Uterus (tissue), 4 donors: ENCODE data around the gene AP2B1. TPM values are rescaled to one million over a fixed set of nuclear protein-coding genes. Genes with fewer than 3 reads are reported as not detected.

ENCODE experiments used
- DNase-seq, 2 donors: peaks; one replicate each; pipeline ENCODE4 v3.0.0-alpha.2; 2019 to 2020
- H3K27ac ChIP-seq, 2 donors: fragments of 200-600 bp; sonication (generic); 1 replicate in 1 of 2; 2 replicates in 1 of 2; pipeline ENCODE4 v1.5.1; 2016 to 2018
- H3K27me3 ChIP-seq, 2 donors: fragments of 200-600 bp; sonication (generic); one replicate each; pipeline ENCODE4 v1.5.1; 2018 to 2019; ENCODE audit warnings: control low read depth in 1 of 2
- H3K36me3 ChIP-seq, 2 donors: fragments of 200-600 bp; sonication (generic); one replicate each; pipeline ENCODE4 v1.5.1; 2019; ENCODE audit warnings: control low read depth in 1 of 2
- H3K4me1 ChIP-seq, 2 donors: fragments of 200-600 bp; sonication (generic); one replicate each; pipeline ENCODE4 v1.5.1; 2018 to 2019; ENCODE audit warnings: control low read depth in 1 of 2
- H3K4me3 ChIP-seq, 2 donors: fragments of 200-600 bp; sonication (generic); 1 replicate in 1 of 2; 2 replicates in 1 of 2; pipeline ENCODE4 v1.5.1; 2018 to 2019; ENCODE audit warnings: mild to moderate bottlenecking in 1 of 2
- H3K9me3 ChIP-seq, 2 donors: fragments of 200-600 bp; sonication (generic); one replicate each; pipeline ENCODE4 v1.5.1; 2019; ENCODE audit warnings: control low read depth in 1 of 2
- CTCF ChIP-seq, 4 experiments: fragments of 200-600 bp in 2 of 4; fragments of 450-650 bp in 2 of 4; sonication (generic) in 2 of 4; IDR thresholded peaks; one replicate each; pipeline ENCODE4 v1.5.1; 2016 to 2019; ENCODE audit warnings: antibody characterized with exemption in 4 of 4, mild to moderate bottlenecking in 2 of 4, moderate library complexity in 1 of 4
- POLR2A ChIP-seq, 2 donors: fragments of 450-650 bp; IDR thresholded peaks; one replicate each; pipeline ENCODE4 v1.6.1; 2016; ENCODE audit warnings: antibody characterized with exemption in 2 of 2, mild to moderate bottlenecking in 1 of 2, moderate library complexity in 1 of 2
- intact Hi-C: fragments of 100-400 bp; cut with DNase I; formaldehyde crosslinking; loops from one replicate; pipeline ENCODE4 v1.15.1; 2023; ENCODE audit warnings: low total_unique reads
- total RNA-seq, 4 donors: library from RNA; depleted of rRNA in 3 of 4; stranded (reverse); fragments of >200 nt in 3 of 4; gene quantifications; one replicate each; pipeline versions ENCODE4 v1.1.0 to v1.2.4, GENCODE V29; 2014 to 2023
- donor health status: DM: yes; HTN: yes; CAD: no.

Gene AP2B1
- total RNA-seq, 4 donors from 2014 or later = 40.7 to 124 (median 61.5) TPM

GRCh38 chr17:35717475-35717874, 130.4 kb downstream of the AP2B1 start:
- Histone ChIP-seq H3K4me1 (no peaks in the 10 kb centered on the region), H3K36me3 (no peaks in the 10 kb centered on the region)

GRCh38 chr17:35723735-35724134, 136.6 kb downstream of the AP2B1 start:
- H3K4me1 ChIP-seq = no peaks in the 10 kb centered on the region
- intact Hi-C loops = no loop called here
- no peak overlapping the region for H3K4me3 ChIP-seq

More at GRCh38 chr17:35717475-35717874, 130.4 kb downstream of the AP2B1 start:
- TF ChIP-seq CTCF (IDR thresholded peaks at IDR 0.05) (no peak), POLR2A (IDR thresholded peaks at IDR 0.05) (no peak)
- Histone ChIP-seq H3K4me3 (no peak overlapping the region), H3K9me3 (no peaks in the 10 kb centered on the region), H3K27me3 (no peaks in the 10 kb centered on the region), H3K27ac (peak overlapping the region in 1 of 2 donors; percentile 12)
- no peak for DNase-seq
- intact Hi-C loops = no loop called here

GRCh38 chr17:35725058-35725457, 137.9 kb downstream of the AP2B1 start:
- no peak overlapping the region for H3K27ac ChIP-seq
- no peaks in the 10 kb centered on the region for H3K9me3 ChIP-seq
- H3K36me3 ChIP-seq = no peaks in the 10 kb centered on the region
- no peak for DNase-seq
- intact Hi-C loops = no loop called here
- no peaks in the 10 kb centered on the region for H3K27me3 ChIP-seq
- no peak overlapping the region for H3K4me3 ChIP-seq
- no peaks in the 10 kb centered on the region for H3K4me1 ChIP-seq
- no peak for TF ChIP-seq POLR2A (IDR thresholded peaks at IDR 0.05)

More at GRCh38 chr17:35723735-35724134, 136.6 kb downstream of the AP2B1 start:
- no peak for TF ChIP-seq POLR2A (IDR thresholded peaks at IDR 0.05)
- no peak for TF ChIP-seq CTCF (IDR thresholded peaks at IDR 0.05)
- no peak for DNase-seq
- no peaks in the 10 kb centered on the region for H3K9me3 ChIP-seq
- no peaks in the 10 kb centered on the region for H3K27me3 ChIP-seq
- no peak overlapping the region for H3K27ac ChIP-seq
- H3K36me3 ChIP-seq = no peaks in the 10 kb centered on the region

GRCh38 chr17:35725802-35726126, 138.6 kb downstream of the AP2B1 start:
- TF ChIP-seq POLR2A (IDR thresholded peaks at IDR 0.05) = no peak
- no peak for TF ChIP-seq CTCF (IDR thresholded peaks at IDR 0.05)
- Histone ChIP-seq H3K27ac (no peak overlapping the region), H3K9me3 (no peaks in the 10 kb centered on the region), H3K36me3 (no peaks in the 10 kb centered on the region), H3K4me1 (peaks cover 0 to 2% of the 10 kb centered on the region in 2 donors), H3K4me3 (no peak overlapping the region), H3K27me3 (no peaks in the 10 kb centered on the region)
- DNase-seq = no peak
- intact Hi-C loops = no loop called here

- H3K4me3 ChIP-seq = no peak overlapping the region
- peaks cover 0 to 7% of the 10 kb centered on the region in 2 donors for H3K4me1 ChIP-seq
- intact Hi-C loops = no loop called here
- no peaks in the 10 kb centered on the region for H3K36me3 ChIP-seq
- TF ChIP-seq CTCF (IDR thresholded peaks at IDR 0.05) = no peak
- no peak for TF ChIP-seq POLR2A (IDR thresholded peaks at IDR 0.05)
- peak; percentile 34 to 59 for DNase-seq
- H3K9me3 ChIP-seq = no peaks in the 10 kb centered on the region
- no peak overlapping the region for H3K27ac ChIP-seq
- no peaks in the 10 kb centered on the region for H3K27me3 ChIP-seq
Observed at GRCh38 chr17:35726127-35726952, 139.2 kb downstream of the AP2B1 start.
